Stimulated activated CD8-positive, alpha-beta memory T cell treated with anti-CD3 and anti-CD28 coated beads, Interleukin-2, amount 100 ng/mL, for 1 hour (primary cell): Measurements from ENCODE around the gene BCOR.

Experiments used
- DNase-seq, 2 donors: peaks; one replicate each; pipeline ENCODE4 v3.0.0-alpha.2; 2020; ENCODE audit warnings: low read depth in 2 of 2

Gene BCOR

DNA sequence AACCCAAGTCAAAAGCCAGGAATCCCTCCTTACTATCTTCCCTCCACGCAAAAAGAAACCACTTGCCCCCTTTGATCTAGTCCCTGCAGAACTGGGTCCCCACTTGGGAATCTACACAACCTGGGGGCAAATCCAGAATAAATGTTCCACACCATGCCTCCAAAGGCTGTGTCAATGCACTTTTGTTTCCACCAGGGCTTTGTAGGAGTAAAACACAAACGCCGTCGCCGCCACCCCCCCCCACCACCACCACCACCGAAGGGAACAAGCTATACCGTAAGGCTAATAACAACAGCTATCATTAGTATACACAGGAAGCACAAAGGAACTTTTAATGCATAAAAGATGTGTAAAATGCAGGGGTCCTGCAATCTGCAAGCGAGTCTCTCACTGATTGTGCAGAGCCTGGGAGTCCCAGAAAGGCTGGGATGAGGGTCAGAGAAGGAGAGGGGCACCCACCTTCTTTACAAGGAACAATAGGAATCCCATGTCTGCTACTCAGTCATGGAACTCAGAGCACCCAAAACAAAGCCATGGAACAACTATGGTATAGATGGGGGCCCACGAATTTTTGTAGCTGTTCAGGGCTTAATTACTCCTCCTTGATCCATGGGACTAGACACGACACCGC is 13.2 kb downstream of the BCOR start:
- DNase-seq, result no peak

DNA sequence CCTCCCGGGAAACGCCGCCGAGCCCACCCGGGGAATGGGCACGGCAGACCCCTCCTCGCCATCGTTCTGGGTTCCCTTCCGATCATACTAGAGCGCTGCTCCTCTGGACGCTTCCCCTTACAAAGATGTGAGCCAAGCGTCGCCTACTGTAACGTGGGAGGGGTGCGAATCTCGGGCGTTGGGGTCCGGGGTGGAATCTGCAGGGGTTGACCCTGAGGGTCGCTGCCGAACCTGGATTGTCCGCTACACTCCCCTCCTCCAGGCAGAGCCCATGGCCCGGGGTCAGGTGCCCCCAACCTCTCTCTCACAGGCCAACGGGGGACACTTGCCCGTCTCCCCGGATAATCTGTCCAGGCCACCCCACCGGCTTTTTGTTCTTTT is 13.8 kb downstream of the BCOR start:
- DNase-seq, result no peak

DNA sequence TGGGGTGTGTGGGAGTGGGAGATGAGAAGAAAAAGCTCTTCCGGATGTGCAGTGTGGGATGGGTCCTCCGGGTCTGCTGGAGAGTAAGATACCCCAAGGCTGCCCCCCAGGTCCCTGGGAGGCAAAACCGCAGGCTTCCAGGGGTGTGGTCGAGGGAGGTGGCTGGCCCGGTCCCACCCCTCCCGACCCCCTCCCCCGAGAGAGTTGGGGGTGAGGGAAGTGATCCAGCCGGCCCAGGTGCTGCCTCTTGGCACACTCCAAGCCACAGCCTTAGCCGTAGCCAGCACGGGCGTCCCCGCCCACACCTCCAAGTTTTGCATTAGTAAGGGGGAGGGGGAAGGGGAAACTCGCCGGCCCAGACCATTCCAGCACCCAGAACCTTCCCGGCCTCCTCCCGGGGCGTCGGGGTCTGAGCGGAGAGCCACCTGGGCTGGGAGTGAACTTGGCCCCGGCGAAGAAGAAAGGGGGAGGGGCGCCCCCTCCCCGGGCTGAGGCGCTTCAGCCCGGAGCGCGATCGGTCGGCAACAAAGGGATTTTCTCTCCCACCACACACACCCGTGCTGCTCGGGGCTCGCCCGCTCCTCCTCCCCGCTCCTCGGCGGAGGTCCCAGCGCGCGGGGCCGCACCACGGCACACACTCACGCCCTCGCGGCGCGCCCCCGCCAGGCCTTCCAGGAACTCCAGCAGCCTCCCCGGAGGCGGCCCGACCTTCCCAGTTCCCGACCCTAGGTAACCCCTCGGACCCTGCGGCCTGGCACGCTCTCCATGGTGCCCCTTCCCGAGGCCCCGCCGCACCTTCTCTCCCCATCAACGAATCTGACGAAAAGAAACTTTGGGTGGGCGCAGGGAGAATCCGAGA is 14.4 kb downstream of the BCOR start:
- no peak for DNase-seq

DNA sequence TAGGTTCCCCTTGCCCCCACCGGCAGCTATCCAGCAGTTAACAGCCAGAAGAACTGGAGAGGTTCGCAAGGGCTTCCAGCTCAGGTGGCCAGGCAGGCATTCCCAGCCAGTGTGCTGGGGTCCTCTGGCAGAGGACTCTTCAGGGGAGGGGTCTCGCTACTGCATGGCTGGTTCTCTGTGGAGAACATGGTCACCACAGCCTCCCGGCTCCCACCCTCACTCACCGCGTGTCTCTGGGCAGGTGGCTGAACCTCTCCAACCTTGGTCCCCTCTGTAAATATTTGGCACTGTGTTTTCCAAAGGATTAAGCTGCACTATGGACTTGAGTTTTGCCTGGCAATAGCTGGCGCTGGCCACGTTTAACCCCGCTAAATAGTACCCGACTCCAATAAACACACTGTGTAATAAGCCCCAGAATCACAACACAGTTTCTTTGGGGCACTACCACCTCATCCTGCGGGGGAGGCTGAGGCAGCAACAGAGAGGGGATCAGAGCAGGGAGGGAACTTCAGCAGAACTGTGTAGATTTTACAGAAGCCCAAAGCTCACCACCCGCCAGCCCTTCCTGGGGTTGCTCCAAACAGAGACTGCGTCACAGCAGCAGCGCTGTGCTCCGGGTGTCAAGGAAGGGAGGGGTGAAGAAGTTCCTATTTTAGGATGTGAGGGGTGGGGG is 15.2 kb downstream of the BCOR start:
- DNase-seq, result no peak

DNA sequence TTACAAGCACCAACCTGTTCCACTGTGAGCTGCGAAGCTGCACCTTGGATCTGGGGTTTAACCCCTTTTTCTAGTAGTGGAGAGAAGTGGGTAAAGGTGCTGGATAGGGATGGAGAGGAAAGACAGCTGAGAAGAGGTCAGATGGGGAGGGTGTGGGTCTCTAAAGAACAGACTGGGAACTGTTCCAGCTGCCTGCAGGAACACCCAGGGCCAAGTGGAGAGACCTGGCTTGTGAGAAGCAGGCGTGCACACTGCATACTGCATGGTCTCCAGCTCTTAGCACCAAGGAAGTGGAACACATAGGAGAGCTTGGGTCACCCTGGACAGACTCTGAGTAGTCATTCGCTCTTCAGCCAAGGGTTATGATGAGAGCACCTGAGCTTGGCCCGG is 16.1 kb downstream of the BCOR start:
- DNase-seq, result no peak

DNA sequence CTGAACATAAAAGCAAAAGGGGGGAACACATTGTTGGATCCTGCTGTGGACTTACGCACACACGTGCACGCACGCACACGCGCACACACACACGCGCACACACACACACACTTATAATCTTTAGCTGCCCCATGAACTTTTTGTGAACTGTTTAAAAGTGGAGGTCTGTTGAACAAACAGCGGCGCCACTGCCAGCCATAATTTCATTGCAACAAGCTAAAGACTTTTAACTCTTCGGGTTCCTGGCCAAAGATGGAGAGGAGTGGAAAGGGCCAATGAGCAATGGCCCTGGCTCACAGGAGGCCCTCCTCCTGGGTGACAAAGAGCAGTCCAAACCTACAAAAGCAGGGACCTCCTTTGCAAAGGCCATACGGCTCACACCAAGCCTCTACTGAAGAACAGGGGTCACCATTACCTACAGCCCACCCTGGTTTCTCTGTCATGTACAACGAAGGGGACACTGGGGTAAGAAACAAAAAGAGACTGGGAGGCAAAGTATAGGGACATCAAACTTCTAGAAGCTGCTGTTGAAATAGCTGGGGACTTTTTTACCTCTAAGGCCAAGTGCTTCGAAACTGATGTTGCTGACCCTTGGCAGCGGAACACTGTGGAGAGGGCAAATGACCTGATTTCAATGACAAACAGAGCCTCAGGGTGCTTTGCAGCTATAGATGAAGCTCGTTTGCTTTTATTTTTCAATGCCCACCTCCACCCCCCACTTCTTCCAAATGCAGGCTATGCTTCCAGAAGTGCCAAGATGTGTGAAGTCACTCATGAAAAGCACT is 16.7 kb downstream of the BCOR start:
- DNase-seq, result no peak

DNA sequence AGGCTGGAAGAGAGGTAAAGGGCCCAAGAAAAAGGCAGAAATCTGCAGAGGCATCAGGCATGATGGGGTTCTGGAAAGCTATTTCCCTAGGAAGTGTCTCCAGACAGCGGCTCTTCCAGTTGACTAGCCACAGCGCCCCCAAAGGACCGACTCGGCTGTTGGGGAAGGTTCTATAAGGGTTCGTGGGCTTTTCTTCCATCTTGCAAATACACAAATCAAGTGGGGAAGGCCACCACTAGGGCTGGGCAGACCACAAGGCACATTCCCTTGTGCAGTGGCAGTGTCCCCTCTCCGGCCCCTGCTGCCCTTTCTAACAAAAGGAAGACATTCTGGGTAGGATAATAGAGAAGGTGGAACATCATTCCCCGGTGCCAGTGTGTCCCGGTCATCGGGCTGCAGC is 18.2 kb downstream of the BCOR start:
- no peak for DNase-seq

DNA sequence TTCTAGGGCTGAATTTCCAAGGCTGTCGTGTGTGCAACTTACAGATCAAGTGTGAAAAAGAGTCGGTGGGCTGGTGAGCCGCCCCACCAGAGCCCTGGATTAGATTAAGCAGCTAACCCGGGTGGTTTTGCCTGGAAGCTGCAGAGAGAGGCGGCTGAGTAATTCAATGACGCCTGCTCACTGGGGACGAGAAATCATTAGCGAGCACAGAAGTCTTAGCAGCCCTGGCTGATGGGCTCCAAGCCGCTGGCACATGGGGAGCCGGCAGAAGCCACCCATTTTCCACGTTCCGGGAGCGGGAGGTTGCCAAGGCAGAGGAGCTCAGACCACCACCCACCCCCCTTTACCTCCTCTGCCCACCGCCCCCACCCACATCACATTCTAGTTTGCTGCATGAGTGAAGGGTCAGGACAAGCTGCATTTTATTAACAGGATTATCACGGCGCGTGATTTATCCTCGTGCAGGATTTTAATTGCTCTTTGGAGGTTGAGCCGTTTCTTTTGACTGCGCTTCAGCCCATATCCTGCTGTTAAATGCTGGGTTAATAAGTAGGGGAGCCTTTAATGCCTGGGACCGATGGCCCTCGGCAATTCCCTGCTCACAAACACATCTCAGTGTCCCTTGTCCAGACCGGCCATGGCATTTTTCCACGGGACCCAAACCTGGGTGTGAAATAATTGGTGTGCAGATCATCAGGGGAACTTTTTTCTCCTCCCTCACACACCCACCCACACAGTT is 19.1 kb downstream of the BCOR start:
- DNase-seq, result no peak

DNA sequence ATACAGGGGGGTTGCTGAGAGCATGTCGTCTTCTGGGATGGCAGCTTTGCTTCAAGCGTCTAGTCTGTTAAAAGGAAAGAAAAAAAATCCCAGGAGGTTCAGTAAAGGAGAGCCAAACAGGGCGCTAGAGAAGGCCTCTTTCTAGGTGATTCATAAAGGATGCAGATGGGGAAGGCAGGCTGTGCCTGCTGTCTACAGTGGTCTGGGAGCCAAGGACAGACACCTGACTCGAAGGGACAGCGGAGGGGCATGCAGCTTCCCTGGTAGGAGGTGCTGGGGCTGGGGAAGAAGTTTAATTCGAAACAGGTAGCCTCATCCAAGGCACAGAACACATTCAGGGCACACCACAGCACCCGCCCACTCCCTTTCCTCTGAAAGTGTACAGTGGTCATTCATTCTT is 19.9 kb downstream of the BCOR start:
- no peak for DNase-seq

DNA sequence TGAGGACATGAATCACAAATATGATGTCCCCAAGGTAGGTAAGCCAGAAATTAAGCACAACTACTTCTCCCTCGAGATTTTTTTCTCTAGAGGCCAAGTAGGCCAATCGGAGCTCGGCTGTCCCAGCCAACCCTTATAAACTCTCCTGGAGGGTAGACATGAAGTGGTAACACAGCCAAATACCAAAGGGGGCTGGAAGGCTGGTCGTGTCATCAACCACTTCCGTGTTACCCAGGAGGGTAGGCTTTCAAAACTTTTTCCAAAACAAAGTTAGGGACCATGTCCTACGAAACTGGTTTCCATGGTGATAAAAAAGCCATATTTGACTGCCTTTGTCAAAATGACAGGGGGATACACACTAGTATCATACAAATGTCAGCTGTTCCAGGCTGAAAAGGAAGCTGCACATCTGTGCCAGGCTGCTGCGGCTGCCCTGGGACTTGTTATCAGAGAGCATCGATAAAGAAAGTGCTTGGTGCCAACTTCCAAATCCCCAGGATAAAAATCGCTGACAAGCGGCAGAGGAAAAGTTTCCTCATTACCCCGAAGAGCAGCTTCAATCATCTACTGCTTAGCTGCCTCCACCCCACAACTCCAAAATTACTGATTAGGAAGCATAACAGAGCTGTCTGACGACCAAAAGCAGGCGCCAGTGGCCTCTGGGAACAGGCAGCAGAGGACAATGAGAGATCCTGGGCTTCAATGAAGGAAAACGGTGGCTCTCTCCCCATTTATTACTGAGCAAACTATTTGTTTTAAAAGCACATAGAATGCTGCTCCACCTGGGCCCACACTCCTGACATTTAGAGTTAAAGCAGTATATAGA is 20.8 kb downstream of the BCOR start:
- no peak for DNase-seq

DNA sequence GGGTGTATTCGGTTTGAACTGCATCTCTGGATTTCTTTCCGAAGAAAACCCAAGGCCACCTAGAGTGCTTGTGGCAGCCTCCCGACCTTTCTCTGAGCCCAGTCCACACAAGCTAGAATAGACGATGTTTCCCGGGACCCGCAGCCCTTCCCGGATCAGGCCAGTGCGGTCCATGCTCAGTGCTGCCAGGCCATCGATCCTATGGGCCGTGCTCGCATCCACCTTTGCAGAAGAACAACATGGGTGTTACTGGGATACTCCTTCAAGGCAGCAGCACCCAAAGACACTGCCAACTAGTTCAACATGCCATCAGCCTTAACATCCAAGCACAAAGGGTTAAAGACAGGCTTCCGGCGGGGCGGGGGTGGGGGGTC is 22.8 kb downstream of the BCOR start:
- DNase-seq, result no peak

DNA sequence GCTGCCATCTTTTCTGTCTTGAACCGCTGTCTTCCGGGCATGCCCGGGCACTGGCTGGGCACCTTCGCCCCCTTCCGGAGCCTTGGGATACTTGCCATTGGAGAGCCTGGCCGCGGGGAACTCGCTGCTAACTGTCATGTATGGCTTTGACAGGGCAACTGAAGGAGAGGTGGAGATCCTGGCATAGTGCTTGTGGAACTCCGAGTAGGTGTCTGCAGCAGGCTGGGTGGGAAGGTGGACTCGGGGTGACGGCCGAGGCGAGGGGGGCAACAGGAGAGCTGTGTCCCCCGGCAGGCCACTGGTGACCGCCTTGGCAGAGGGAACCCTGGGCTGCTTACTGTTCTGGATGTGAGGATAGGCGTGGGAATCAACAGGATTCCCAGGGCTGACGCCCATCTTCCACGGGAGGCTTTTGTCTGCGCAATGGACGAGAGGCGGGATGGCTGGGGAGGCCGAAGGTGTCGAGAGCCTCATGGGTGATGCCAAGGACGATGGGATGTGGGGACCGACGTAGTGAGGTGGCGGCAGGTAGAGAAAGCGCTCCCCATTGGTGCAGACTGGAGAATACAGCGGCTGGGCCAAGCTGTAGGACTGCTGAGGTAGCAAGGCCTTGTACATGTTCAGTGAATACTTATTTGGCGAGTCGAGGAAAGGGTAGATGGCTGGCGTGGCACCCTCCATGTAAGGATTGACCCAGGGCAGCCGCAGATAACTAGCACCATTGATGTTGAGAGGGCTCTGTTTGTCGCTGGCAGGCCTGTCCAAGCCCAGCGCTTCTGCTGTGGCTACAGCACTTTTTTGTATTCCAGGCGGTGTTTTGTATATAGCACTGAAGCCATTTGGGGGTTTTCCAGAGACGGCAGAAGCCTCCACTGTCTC is 23.4 kb downstream of the BCOR start:
- DNase-seq, result no peak

DNA sequence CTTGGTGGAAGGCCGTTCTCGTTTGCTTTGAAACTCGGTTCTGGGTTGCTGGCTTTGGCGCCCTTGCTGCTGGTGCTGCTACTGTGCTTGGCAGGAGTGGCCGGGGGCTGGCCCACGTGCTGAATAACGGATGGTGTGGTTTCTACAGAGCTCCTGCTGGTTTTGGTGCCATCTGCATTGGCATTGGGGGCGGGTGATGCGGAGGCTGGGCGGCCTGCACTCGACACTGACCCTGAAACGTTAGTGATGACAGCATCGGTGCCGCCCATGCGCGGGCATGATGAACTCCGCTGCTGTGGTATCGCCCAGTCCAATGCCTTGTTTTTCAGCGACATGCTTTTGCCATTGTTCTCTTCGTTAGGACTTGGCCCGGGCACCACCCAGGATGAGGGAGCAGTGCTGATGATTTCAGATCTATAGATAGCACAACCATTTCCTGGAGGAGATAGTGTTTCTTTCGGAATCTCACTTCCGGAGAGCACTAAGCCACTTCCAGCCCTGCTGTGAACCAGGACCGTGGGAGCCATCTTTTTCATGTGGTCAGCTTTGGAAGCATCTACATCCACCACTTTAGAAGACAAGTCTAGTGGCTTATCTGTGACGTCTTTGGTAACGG is 24.2 kb downstream of the BCOR start:
- no peak for DNase-seq

DNA sequence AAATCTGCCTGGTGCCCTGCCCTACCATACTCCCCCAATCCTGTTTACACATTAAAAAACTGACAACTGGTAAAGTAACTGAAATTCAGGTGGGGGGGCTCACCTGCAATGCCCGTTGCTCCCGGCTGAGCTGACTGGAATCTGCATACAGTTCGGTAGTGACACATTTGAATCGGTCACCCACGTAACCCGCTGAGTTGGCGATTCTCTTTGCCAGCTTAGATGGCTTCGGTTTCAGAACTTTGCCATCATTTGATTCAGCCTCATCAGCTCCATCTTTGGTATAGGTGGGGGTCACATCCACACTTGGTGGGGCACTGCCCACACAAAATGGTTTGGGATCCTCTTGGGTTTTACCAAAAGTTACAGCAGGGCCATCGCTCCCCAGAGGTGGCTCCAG is 25.5 kb downstream of the BCOR start:
- DNase-seq, result no peak

DNA sequence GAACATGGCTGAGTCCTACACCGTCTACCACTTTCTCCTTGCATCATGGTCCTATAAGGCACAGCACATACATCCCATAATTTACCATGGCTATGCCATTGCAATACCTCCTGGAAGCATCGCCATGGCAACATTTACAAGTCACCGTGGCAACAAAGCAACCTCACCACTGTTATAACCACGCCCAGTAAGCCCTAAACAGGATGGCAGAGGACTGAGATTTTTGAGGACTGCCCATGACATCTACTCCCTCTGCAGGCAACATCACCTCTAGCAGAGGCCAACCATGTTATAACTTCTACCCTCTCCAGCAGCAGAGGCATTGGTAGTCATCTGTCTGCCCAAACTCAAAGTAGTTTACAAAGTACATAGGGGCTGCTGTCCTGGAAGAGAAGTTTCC is 29.7 kb downstream of the BCOR start:
- DNase-seq, result no peak

DNA sequence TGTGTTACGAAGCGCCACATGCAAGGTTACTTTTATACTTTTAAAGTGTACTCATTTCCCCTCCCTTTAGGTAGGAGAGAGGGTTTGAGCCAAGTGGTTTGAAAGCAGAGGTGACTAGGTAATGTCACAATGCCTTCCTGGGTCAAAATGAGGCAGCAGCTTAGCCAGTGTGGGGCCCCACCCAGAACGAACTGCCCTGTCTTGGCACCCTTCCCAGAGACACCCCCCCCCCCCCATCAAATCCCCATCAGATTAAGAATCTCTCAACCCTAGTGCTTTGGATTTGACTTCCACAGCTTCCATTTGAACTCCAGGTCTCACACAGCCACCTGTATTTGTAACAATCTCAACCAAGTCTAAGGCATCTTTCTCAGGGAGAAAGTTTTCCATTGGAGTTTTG is 31.1 kb downstream of the BCOR start:
- no peak for DNase-seq

DNA sequence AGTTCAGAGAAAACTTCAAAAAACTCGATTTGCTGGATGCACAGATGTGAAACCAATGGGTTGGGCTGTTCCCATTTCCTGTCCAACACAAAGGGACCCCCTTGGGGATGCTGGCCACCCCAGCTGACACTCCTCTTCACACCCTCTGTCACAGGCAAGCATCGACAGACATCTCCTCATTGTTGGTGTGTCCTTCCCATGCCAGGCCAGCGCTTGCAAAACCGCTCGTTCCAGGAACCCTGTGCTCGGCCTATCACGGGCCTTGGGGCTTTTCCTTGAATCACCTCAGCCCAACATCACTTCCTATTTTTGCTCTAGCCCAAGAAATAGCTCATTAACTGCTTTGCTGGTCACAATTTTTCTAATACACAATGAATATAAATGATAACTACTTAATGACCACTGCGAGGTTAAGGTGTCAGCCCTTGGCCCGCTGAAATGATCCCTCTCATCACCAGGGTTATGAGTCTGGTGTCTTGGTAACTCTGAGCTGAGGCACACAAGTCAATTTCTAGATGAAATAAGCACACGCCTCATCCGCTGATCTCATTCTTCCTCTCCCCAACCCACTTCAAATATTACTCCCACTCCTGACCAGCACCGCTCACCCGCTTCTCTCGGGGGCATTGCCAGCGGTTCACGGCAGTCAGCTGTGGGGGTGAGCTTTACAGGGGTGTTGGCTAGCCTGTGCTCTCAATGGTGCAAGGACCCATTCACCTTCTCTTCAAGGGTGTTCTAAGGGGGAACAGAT is 32.3 kb downstream of the BCOR start:
- no peak for DNase-seq

DNA sequence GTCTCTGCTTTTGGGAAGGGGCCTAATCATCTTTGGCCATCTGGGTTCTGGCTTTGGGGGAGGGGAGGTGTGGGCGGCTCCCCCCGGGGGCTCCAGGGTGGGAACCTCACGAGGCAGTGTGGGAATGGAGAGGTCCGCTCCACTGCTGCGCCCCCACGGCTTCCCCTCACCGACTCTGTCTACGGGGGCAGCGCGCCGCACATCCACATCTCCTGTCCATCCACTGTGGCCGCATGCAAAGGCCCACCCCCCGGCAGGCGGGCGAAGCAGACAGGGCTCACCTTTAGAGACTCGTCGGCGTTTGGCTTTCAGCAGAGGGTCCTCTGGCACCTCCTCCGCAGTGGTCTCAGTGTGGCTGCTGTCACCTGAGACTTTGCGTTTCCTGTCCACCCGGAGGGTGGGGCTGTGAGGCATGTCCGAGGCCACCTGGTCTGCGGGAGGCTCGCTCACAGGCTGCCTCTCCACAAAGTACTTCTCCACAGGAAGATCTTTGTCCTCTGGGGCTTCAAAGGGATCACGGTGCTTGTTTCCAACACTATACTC is 33.6 kb downstream of the BCOR start:
- no peak for DNase-seq
